ENCODE data around the gene ZNF326.
"Not testable (repeated sequence)": the region's sequence is repeated elsewhere in the genome, so short reads cannot be mapped to it uniquely, and the experiment has no call there.

Gene ZNF326

DNA sequence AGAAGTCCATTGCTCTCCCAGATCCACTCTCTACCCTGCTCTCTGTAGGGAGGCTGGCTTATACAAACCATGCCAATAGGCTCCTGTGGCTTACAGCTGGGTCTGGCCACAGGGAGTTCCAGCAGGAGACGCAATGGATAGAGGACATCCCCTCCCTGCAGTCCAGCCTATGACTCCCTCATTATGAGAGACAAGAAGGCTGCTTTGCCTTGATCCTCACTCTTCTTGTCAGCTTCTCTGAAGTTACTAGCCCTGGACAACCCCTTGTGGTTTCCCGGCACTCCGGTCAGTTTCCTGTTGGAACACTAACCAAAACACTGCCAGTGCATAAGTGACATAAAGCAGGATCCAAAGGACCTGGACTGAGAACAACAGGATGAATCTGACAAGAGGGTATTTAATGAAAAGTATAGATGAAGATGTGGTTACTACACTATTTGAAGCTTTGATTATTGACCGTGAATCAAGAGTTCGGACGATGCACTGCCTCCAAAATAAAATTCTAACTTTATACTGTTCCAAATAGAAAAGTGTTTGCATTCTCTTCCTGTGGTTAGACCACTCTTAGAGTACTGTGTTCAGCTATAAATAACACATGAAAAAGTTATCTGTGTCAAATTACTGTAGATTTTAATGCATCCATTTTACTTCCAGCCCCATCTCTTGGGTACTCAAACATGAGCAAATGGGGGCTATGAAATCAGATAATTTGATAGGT is 32.7 kb upstream of the ZNF326 start:
- DNase-seq (ENCODE audit: low read depth): no peak
- no peak overlapping the region for H3K4me3 ChIP-seq (ENCODE audit: low read depth, low read length)

DNA sequence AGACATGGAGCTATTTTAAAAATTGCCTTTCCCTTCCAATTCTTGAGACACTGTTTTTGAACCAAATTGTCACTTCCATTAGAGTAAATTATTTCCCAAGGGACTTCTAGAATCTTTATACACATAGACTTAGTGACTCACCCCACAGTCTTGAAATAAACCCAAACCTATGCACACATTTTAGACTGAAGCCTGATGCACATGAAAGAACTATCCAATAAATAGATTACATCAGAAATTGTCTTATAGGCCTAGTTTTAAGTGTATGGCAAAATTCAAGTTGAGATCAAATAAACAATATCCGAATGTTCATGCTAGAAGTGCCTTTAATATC is 32.2 kb upstream of the ZNF326 start:
- no peak overlapping the region for H3K4me3 ChIP-seq (ENCODE audit: low read depth, low read length)
- no peak for DNase-seq (ENCODE audit: low read depth)

DNA sequence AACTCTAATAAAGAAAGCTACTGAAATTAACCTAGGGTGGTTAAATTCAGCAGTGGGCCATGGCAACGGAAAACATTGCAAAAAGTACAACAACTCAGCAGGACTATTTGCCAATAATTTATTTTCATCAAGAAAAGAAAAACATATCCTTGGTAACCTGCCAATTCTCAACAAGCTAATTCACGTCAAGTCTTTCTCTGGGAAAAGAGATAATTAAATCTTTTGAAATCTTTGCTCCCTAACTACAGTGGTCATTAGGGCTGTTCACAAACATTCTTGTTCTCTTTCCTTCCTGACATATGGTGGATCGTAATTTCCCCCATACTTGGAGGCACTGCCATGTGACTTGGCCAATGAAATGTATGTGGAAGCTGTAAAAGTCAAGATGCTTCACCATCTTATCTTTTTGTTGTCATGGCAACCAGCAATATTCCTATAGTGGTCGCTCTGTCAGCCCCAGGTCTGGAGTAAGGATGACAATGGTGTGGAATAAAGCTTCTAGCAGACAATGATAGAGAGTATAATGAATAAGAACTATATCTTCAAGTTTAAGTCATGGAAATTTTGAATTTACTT is 29.6 kb upstream of the ZNF326 start:
- no peak for DNase-seq (ENCODE audit: low read depth)
- no peak overlapping the region for H3K4me3 ChIP-seq (ENCODE audit: low read depth, low read length)

- no peak overlapping the region for H3K4me3 ChIP-seq (ENCODE audit: low read depth, low read length)
- no peak for DNase-seq (ENCODE audit: low read depth)
Observed at GRCh38 chr1:89966656-89967055, 28.3 kb upstream of the ZNF326 start.

GRCh38 chr1:89971600-89971999 is 23.3 kb upstream of the ZNF326 start:
- H3K4me3 ChIP-seq (ENCODE audit: low read depth, low read length): no peak overlapping the region
- no peak for DNase-seq (ENCODE audit: low read depth)

- DNase-seq (ENCODE audit: low read depth): no peak
- H3K4me3 ChIP-seq (ENCODE audit: low read depth, low read length): no peak overlapping the region
Observed at GRCh38 chr1:89972024-89972423, 22.9 kb upstream of the ZNF326 start.

DNA sequence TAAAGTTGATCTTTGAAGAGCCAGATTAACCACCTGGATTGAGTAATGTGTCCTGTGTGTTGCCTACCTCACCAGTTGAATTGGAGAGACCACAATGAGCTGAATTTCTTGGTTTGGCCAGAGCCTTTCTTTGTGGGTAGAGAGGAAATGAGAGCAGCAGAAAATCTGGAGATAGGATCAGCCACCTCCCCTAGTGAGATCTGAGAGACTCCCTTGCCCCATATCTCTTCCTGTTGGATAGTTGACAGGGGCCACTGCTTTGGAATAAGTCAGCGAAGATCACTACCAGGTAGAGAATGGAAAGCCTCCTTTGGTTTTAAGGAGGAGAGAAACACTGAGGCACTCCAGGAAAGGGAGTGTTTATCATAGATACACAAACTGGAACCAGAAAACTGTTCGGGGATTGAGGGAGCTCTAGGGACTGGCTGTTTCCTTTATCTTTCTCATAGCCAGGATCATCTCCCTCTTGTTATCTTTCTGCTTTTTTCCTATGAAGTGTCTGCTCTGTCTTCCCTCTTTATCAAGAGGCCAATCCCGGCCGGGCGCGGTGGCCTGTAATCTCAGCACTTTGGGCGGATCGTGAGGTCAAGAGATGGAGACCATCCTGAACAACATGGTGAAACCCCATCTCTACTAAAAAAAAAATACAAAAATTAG is 21.3 kb upstream of the ZNF326 start:
- no peak overlapping the region for H3K4me3 ChIP-seq (ENCODE audit: low read depth, low read length)
- no peak for DNase-seq (ENCODE audit: low read depth)

DNA sequence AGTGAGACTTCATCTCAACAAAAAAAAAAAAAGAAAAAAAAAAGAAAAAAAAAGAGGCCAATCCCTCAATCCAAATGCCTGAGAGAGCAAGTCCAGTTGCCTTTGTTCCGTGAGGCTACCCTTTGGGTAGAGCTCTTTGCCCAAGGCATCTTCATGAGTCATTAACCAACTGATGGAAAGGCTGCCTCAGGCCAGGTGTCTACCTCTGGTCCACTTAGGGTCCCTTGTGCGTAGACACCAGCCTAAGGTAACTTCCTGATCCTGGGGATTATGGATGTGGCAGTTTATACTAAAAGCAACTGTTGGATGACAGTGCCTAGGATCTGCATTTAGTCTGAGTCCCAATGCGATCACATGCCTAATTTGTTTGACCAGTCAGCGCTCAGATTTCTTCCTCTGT is 20.7 kb upstream of the ZNF326 start:
- DNase-seq (ENCODE audit: low read depth): no peak
- H3K4me3 ChIP-seq (ENCODE audit: low read depth, low read length): no peak overlapping the region

- no peak overlapping the region for H3K4me3 ChIP-seq (ENCODE audit: low read depth, low read length)
- peak; percentile 78 for DNase-seq (ENCODE audit: low read depth)
Observed at GRCh38 chr1:89974696-89975470, 20.0 kb upstream of the ZNF326 start.

DNA sequence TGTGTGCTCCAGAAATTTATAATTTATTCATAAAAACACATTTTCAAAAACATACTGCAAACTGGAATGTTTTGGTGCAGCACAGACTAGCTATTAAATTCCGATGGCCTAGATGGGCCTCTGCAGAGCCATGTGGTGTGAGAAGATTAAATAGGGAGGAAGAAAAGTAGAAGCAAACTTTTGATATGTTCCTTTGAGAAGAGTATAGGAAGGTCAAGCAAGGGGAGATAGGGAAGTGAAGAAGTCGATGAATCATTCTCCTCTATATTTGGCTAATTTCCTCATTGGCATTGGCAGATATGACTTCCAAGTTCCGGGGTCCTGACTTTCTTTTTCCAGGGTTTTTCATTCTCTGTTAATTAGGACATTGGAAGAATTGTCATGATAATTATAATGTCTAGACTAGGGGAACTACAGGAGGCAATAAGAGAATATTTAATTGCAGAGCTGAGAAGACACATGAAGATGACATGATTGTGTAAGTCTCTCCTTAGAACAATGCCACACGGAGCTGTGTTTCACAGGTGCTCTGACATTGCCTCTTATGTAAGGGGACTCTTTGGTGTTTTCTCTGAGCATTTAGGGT is 19.3 kb upstream of the ZNF326 start:
- DNase-seq (ENCODE audit: low read depth): no peak

GRCh38 chr1:89978755-89979154 is 16.2 kb upstream of the ZNF326 start:
- DNase-seq (ENCODE audit: low read depth): no peak
- no peak overlapping the region for H3K4me3 ChIP-seq (ENCODE audit: low read depth, low read length)

More for the DNA sequence above, 19.3 kb upstream of the ZNF326 start:
- no peak overlapping the region for H3K4me3 ChIP-seq (ENCODE audit: low read depth, low read length)

DNA sequence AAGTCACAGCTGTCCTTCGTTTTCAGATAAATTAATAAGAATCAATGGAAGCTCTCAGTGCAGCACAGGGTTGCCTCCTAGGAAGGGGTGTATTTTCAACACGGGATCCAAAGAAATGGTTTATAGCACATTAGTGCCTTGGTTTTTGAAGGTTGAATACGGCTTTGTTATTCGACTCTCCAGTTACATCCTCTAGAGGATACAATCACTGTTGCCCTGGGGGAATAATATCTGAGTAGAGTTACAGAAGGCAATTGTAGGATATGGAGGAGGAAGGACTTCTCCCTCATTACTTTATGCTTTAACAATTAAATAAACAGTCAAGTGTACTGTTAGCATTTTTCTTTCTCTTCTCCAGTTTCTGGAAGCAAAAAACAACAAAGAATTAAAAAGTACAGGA is 14.3 kb upstream of the ZNF326 start:
- H3K4me3 ChIP-seq (ENCODE audit: low read depth, low read length): no peak overlapping the region
- DNase-seq (ENCODE audit: low read depth): no peak

DNA sequence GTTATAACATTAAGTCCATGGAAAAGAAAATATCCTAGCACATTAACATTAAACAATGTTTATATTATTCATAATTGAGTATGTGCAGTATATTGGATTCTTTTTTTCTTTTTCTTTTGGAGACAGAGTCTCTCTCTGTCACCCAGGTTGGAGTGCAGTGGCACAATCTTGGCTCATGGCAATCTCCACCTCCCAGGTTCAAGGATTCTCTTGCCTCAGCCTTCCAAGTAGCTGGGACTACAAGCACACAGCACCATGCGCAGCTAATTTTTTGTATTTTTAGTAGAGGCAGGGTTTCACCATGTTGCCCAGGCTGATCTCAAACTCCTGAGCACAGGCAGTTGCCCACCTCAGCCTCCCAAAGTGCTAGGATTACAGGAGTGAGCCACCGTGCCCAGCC is 12.1 kb upstream of the ZNF326 start:
- not testable (repeated sequence) for DNase-seq (ENCODE audit: low read depth); H3K4me3 ChIP-seq (ENCODE audit: low read depth, low read length)

- DNase-seq (ENCODE audit: low read depth); H3K4me3 ChIP-seq (ENCODE audit: low read depth, low read length): not testable (repeated sequence)
Observed at GRCh38 chr1:89984564-89985116, 10.3 kb upstream of the ZNF326 start.

- no peak for DNase-seq (ENCODE audit: low read depth)
Observed at GRCh38 chr1:89986020-89986419, 8.9 kb upstream of the ZNF326 start.

GRCh38 chr1:89987159-89987819 is 7.6 kb upstream of the ZNF326 start:
- H3K4me3 ChIP-seq (ENCODE audit: low read depth, low read length): no peak overlapping the region
- DNase-seq (ENCODE audit: low read depth): no peak

More at GRCh38 chr1:89986020-89986419, 8.9 kb upstream of the ZNF326 start:
- H3K4me3 ChIP-seq (ENCODE audit: low read depth, low read length): no peak overlapping the region

GRCh38 chr1:89989099-89989498 is 5.8 kb upstream of the ZNF326 start:
- DNase-seq (ENCODE audit: low read depth): no peak
- no peak overlapping the region for H3K4me3 ChIP-seq (ENCODE audit: low read depth, low read length)

DNA sequence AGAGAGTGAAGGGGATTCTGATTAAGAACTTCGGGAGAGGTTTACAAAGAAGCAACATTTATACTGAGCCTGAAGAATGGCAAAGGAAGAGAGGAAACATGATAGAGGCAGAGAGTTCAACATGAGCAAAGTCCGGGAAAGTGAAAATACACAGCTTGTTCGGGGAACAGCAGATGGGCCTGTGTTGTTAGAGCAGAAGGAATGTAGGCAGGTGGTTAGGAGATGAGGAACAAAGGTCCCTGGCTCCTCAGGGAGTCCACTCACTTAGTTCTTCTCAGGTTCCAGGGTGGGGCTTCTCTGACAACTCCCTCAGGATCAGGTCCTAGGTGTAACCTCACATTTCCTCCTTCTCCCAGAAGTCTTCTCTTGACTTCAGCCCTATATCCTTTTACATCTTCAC is 5.1 kb upstream of the ZNF326 start:
- DNase-seq (ENCODE audit: low read depth): no peak

More for the DNA sequence above, 5.1 kb upstream of the ZNF326 start:
- H3K4me3 ChIP-seq (ENCODE audit: low read depth, low read length): no peak overlapping the region

Measured in skeletal muscle cell (primary cell).